Measurements from ENCODE around the gene CITED4. TPM values are rescaled to one million over a fixed set of nuclear protein-coding genes. Genes with fewer than 3 reads are reported as not detected.

CITED4 gene
- total RNA-seq, 1 donor from 2014 or later, result 14.2 TPM

DNA sequence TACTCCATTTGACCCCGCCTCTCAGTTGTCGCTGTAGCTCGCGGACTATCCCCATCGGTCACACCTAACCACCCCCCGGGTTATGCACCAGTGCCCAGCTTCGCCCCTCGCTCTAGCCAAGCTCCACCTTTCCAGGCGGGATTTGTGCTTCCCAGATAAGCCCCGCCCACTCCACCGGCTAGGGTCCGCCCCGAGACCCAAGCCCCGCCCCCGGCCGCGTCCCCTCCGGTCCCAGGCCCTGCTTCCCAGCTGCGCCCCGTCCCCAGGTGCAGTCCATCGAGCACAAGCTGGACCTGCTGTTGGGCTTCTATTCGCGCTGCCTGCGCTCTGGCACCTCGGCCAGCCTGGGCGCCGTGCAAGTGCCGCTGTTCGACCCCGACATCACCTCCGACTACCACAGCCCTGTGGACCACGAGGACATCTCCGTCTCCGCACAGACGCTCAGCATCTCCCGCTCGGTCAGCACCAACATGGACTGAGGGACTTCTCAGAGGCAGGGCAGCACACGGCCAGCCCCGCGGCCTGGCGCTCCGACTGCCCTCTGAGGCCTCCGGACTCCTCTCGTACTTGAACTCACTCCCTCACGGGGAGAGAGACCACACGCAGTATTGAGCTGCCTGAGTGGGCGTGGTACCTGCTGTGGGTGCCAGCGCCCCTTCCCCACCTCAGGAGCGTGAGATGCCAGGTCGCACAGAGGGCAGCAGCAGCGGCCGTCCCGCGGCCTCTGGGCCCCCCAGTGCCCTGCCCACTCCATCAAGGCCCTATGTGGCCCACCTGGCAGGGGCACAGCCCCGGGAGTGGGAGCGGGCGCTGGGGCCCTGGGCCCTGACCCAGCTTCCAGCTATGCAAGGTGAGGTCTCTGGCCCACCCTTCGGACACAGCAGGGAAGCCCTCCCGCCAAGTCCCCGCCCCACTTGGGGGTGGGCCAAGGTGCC is 23.9 kb downstream of the CITED4 start:
- Mint-ChIP-seq H3K4me1 (no peaks in the 10 kb centered on the region), H3K27ac (no peak overlapping the region), H3K27me3 (ENCODE audit: low read depth) (peaks cover 5% of the 10 kb centered on the region), H3K4me3 (no peak overlapping the region), H3K36me3 (no peaks in the 10 kb centered on the region), H3K9me3 (peaks cover 6% of the 10 kb centered on the region)
- no peak for TF ChIP-seq CTCF (IDR thresholded peaks at IDR 0.05; ENCODE audit: unreplicated experiment)
- no peak for DNase-seq (ENCODE audit: low spot score in 2 of 2, unreplicated experiment in 2 of 2)

DNA sequence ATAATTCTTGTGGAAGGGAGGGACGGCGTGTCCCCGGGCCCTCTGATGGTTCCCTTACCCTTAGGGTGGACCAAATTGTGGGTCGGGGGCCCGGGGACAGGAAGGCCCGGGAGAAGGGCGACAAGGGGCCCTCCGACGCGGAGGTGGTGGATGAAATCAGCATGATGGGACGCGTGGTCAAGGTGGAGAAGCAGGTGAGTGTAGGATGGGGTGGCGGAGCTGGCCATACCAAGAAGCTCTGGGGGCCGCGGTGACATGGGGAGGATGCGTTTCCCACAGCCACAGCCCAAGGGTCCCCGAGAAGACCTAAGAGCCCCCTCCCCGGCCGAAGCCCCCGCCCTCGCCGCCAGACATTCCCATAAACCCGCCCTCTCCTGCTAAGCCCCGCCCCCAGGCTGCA is 24.6 kb downstream of the CITED4 start:
- Mint-ChIP-seq H3K4me1 (no peaks in the 10 kb centered on the region), H3K36me3 (no peaks in the 10 kb centered on the region), H3K9me3 (peaks cover 4% of the 10 kb centered on the region), H3K27me3 (ENCODE audit: low read depth) (peaks cover 4% of the 10 kb centered on the region), H3K27ac (no peak overlapping the region), H3K4me3 (no peak overlapping the region)
- TF ChIP-seq CTCF (IDR thresholded peaks at IDR 0.05; ENCODE audit: unreplicated experiment), result no peak
- DNase-seq (ENCODE audit: low spot score in 2 of 2, unreplicated experiment in 2 of 2), result no peak

DNA sequence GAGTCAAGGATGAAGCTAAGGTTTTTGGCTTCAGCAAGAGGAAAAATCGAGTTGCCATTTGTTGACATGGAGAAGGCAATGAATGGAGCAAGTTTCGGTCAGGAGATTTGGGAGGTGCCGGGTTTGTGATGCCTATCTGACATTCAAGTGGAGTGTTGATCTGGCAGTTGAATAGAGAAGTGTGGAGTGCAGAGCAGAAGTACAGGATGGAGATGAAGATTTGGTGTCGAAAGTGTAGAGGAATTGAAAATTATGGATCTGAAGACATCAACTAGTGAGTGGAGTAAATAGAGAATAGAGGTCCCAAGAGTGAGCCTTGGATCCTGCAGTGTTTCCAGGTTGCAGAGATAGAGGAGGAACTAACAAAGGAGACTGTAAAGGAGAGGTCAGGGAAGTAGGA is 25.9 kb downstream of the CITED4 start:
- no peak for TF ChIP-seq CTCF (IDR thresholded peaks at IDR 0.05; ENCODE audit: unreplicated experiment)
- Mint-ChIP-seq H3K9me3 (no peaks in the 10 kb centered on the region), H3K27ac (no peak overlapping the region), H3K27me3 (ENCODE audit: low read depth) (no peaks in the 10 kb centered on the region), H3K4me3 (no peak overlapping the region), H3K36me3 (no peaks in the 10 kb centered on the region), H3K4me1 (no peaks in the 10 kb centered on the region)
- DNase-seq (ENCODE audit: low spot score in 2 of 2, unreplicated experiment in 2 of 2), result no peak

- no peak overlapping the region for H3K4me3 Mint-ChIP-seq
- no peak for TF ChIP-seq CTCF (IDR thresholded peaks at IDR 0.05; ENCODE audit: unreplicated experiment)
- no peaks in the 10 kb centered on the region for H3K9me3 Mint-ChIP-seq
- no peak for DNase-seq (ENCODE audit: low spot score in 2 of 2, unreplicated experiment in 2 of 2)
- no peaks in the 10 kb centered on the region for H3K27me3 Mint-ChIP-seq (ENCODE audit: low read depth)
- no peaks in the 10 kb centered on the region for H3K36me3 Mint-ChIP-seq
- no peak overlapping the region for H3K27ac Mint-ChIP-seq
- H3K4me1 Mint-ChIP-seq, result no peaks in the 10 kb centered on the region
These were observed 27.1 kb downstream of the CITED4 start for GRCh38 chr1:40834968-40835545.

GRCh38 chr1:40833979-40834378 is 28.2 kb downstream of the CITED4 start:
- H3K4me1 Mint-ChIP-seq, result no peaks in the 10 kb centered on the region
- no peak for TF ChIP-seq CTCF (IDR thresholded peaks at IDR 0.05; ENCODE audit: unreplicated experiment)
- H3K4me3 Mint-ChIP-seq, result no peak overlapping the region
- no peak for DNase-seq (ENCODE audit: low spot score in 2 of 2, unreplicated experiment in 2 of 2)
- no peaks in the 10 kb centered on the region for H3K9me3 Mint-ChIP-seq
- H3K36me3 Mint-ChIP-seq, result no peaks in the 10 kb centered on the region
- no peak overlapping the region for H3K27ac Mint-ChIP-seq
- H3K27me3 Mint-ChIP-seq (ENCODE audit: low read depth), result no peaks in the 10 kb centered on the region

All from mesothelial cell of epicardium (in vitro differentiated cells).